HEK293 (cell line): ENCODE data around the gene EFEMP1.

ENCODE experiments used
- CTCF ChIA-PET: fragments of 350-600 bp; formaldehyde crosslinking; extraction: SDS; loops from one replicate; lab custom pipeline; 2021; ENCODE audit warnings: antibody characterized with exemption; lab: Yijun Ruan, JAX
- POLR2A ChIA-PET: fragments of 300-600 bp; formaldehyde crosslinking; extraction: SDS; loops from one replicate; lab custom pipeline; 2020; ENCODE audit warnings: antibody characterized with exemption, inconsistent platforms; lab: Yijun Ruan, JAX
- H3K27ac ChIP-seq: fragments of 200-500 bp; sonication (Bioruptor generic); 2 replicates; pipeline ENCODE4 v1.5.1; 2014; ENCODE audit warnings: low read depth, low read length, control low read depth, inconsistent platforms; ENCODE audit errors: extremely low read depth
- H3K36me3 ChIP-seq, 2 experiments: fragments of 200-500 bp in 1 of 2; sonication (Bioruptor generic) in 1 of 2; 1 replicate in 1 of 2; 2 replicates in 1 of 2; pipeline ENCODE4 v1.5.1; 2014 to 2017; ENCODE audit warnings: inconsistent platforms in 2 of 2, low read length in 2 of 2; ENCODE audit not compliant: control insufficient read depth in 2 of 2, insufficient read depth in 1 of 2
- H3K4me1 ChIP-seq: fragments of 200-500 bp; sonication (Bioruptor generic); 2 replicates; pipeline ENCODE4 v1.5.1; 2014; ENCODE audit warnings: mild to moderate bottlenecking, low read length, inconsistent platforms; ENCODE audit not compliant: control insufficient read depth, insufficient read depth
- H3K4me3 ChIP-seq: 2 replicates; pipeline ENCODE4 v1.5.1; 2011; ENCODE audit warnings: low read depth, mild to moderate bottlenecking, control low read depth, low read length, moderate library complexity
- H3K9me3 ChIP-seq: fragments of 200-500 bp; sonication (Bioruptor generic); 2 replicates; pipeline ENCODE4 v1.5.1; 2014; ENCODE audit warnings: low read depth, low read length, inconsistent platforms; ENCODE audit not compliant: control insufficient read depth, insufficient read depth
- BCL6B ChIP-seq: fragments of 450-650 bp; formaldehyde crosslinking; IDR thresholded peaks from 2 replicates; pipeline ENCODE4 v1.5.1; 2017; ENCODE audit warnings: missing biosample characterization, missing genetic modification characterization
- KLF8 ChIP-seq: fragments of 450-650 bp; formaldehyde crosslinking; IDR thresholded peaks from 2 replicates; pipeline ENCODE4 v1.5.1; 2016; ENCODE audit warnings: missing biosample characterization, missing genetic modification characterization
- PRDM6 ChIP-seq: fragments of 450-650 bp; formaldehyde crosslinking; IDR thresholded peaks from 2 replicates; pipeline ENCODE4 v1.5.1; 2017; ENCODE audit warnings: missing biosample characterization, missing genetic modification characterization
- REST ChIP-seq: fragments of 450-650 bp; formaldehyde crosslinking; IDR thresholded peaks from 2 replicates; pipeline ENCODE4 v1.5.1; 2016; ENCODE audit warnings: missing biosample characterization, missing genetic modification characterization
- SCRT1 ChIP-seq: fragments of 450-650 bp; formaldehyde crosslinking; IDR thresholded peaks from 2 replicates; pipeline ENCODE4 v1.5.1; 2016; ENCODE audit warnings: missing biosample characterization, missing genetic modification characterization, borderline replicate concordance
- ZBTB6 ChIP-seq: fragments of 450-650 bp; formaldehyde crosslinking; IDR thresholded peaks from 2 replicates; pipeline ENCODE4 v1.5.1; 2017; ENCODE audit warnings: missing biosample characterization, missing genetic modification characterization
- ZFP37 ChIP-seq: fragments of 450-650 bp; formaldehyde crosslinking; IDR thresholded peaks from 2 replicates; pipeline ENCODE4 v1.5.1; 2016; ENCODE audit warnings: missing biosample characterization, missing genetic modification characterization
- ZNF10 ChIP-seq: fragments of 450-650 bp; formaldehyde crosslinking; IDR thresholded peaks from 2 replicates; pipeline ENCODE4 v1.5.1; 2017; ENCODE audit warnings: missing biosample characterization, missing genetic modification characterization
- ZNF169 ChIP-seq: fragments of 450-650 bp; formaldehyde crosslinking; IDR thresholded peaks from 2 replicates; pipeline ENCODE4 v1.5.1; 2016; ENCODE audit warnings: missing biosample characterization, missing genetic modification characterization
- ZNF19 ChIP-seq: fragments of 450-650 bp; formaldehyde crosslinking; IDR thresholded peaks from 2 replicates; pipeline ENCODE4; 2016; ENCODE audit warnings: missing biosample characterization, missing genetic modification characterization, low read depth
- ZNF280C ChIP-seq: fragments of 450-650 bp; formaldehyde crosslinking; IDR thresholded peaks from 2 replicates; pipeline ENCODE4 v1.5.1; 2016; ENCODE audit warnings: missing biosample characterization, missing genetic modification characterization
- ZNF391 ChIP-seq: fragments of 450-650 bp; formaldehyde crosslinking; IDR thresholded peaks from 2 replicates; pipeline ENCODE4 v1.5.1; 2016; ENCODE audit warnings: low read depth, missing biosample characterization, missing genetic modification characterization, borderline replicate concordance
- ZNF600 ChIP-seq: fragments of 450-650 bp; formaldehyde crosslinking; IDR thresholded peaks from 2 replicates; pipeline ENCODE4 v1.5.1; 2016; ENCODE audit warnings: missing biosample characterization, missing genetic modification characterization
- ZNF704 ChIP-seq: fragments of 450-650 bp; formaldehyde crosslinking; IDR thresholded peaks from 2 replicates; pipeline ENCODE4 v1.5.1; 2016; ENCODE audit warnings: missing biosample characterization, missing genetic modification characterization

The EFEMP1 gene

GRCh38 chr2:55837073-55837472, 86.5 kb downstream of the EFEMP1 start:
- no peak overlapping the region for H3K27ac ChIP-seq
- peaks cover 10% of the 10 kb centered on the region for H3K4me1 ChIP-seq
- CTCF ChIA-PET = no interaction called here
- H3K36me3 ChIP-seq = no peaks in the 10 kb centered on the region
- H3K4me3 ChIP-seq = no peak overlapping the region
- POLR2A ChIA-PET = no interaction called here
- no peaks in the 10 kb centered on the region for H3K9me3 ChIP-seq
- no peak for TF ChIP-seq REST (tag by site-specific recombination)
- no peak for TF ChIP-seq ZNF704 (tag by site-specific recombination)
- TF ChIP-seq KLF8 = no peak
- no peak for TF ChIP-seq ZNF600
- TF ChIP-seq ZNF169 (tag by site-specific recombination) = no peak
- no peak for TF ChIP-seq PRDM6 (tag by site-specific recombination)
- TF ChIP-seq ZFP37 (tag by site-specific recombination) = no peak
- TF ChIP-seq SCRT1 (tag by site-specific recombination) = no peak
- TF ChIP-seq ZNF10 = no peak
- no peak for TF ChIP-seq ZNF391
- no peak for TF ChIP-seq BCL6B (tag by site-specific recombination)
- no peak for TF ChIP-seq ZBTB6
- no peak for TF ChIP-seq ZNF280C
- no peak for TF ChIP-seq ZNF19 (tag by site-specific recombination)
